Measurements from ENCODE around the gene TIAM2. TPM values are rescaled to one million over a fixed set of nuclear protein-coding genes. Genes with fewer than 3 reads are reported as not detected.

Gene TIAM2
- total and polyA plus RNA-seq, 9 of the 15 experiments (the other 6 are each of a cell fraction or from before 2014, with no cell fraction given) = 0.73 to 6.5 (median 4.3) TPM

GRCh38 chr6:155240905-155241600, 245.9 kb downstream of the TIAM2 start:
- H3K9me1 ChIP-seq (ENCODE audit: control insufficient read depth, insufficient read depth, low read length) = no peaks in the 10 kb centered on the region
- no peaks in the 10 kb centered on the region for H3K9me3 ChIP-seq (replicated peaks; ENCODE audit: control insufficient read depth, insufficient read depth, low read depth, low read length)
- FAIRE-seq = no peak
- POLR2A ChIA-PET = interaction anchor here (0.7 to 3.9 kb wide), 2 partner anchors 10 to 67 kb away, joined by 3 to 20 read pairs; no protein-coding TSS in a partner anchor
- WGBS (ENCODE audit: insufficient coverage, low coverage, missing lambda C conversion rate) = 26% methylated on average over 19 of the region's 19 CpGs
- H3K4me3 ChIP-seq = no peak overlapping the region
- H3K27me3 ChIP-seq (ENCODE audit: control insufficient read depth in 2 of 2, insufficient read depth in 2 of 2, low read length in 2 of 2) = peaks cover 2 to 31% of the 10 kb centered on the region in 2 experiments; a peak in 2 of 5 replicates
- in situ Hi-C loops (cut with MboI) = no loop called here
- no TSS peak for BruUV-seq (replicated peaks)
- H3K9ac ChIP-seq (ENCODE audit: insufficient read depth in 1 of 2, low read depth in 2 of 2, low read length in 2 of 2) = no peak overlapping the region; a peak in 1 of 4 replicates
- no peak; the same call in 2 of the 3 replicates for ATAC-seq
- CTCF ChIA-PET (ENCODE audit: low intra/inter-chr PET ratio) = no interaction called here
- DNase-seq (ENCODE audit: extremely low read depth in 1 of 4, low spot score in 3 of 4) = no peak
- no peaks in the 10 kb centered on the region for H3K79me2 ChIP-seq (ENCODE audit: control insufficient read depth, insufficient read depth, low read length)
- no peak overlapping the region for H2AFZ ChIP-seq (ENCODE audit: low read depth, low read length)
- intact Hi-C loops (cut with micrococcal nuclease) = no loop called here
- no peak overlapping the region for H3K4me2 ChIP-seq (ENCODE audit: insufficient read depth, low read length)
- no peaks in the 10 kb centered on the region for H3K36me3 ChIP-seq (ENCODE audit: control insufficient read depth, insufficient read depth, low read length)
- H3K27ac ChIP-seq (ENCODE audit: extremely low read depth, low read depth, low read length) = no peak overlapping the region
- no peaks in the 10 kb centered on the region for H4K20me1 ChIP-seq (replicated peaks; ENCODE audit: control insufficient read depth, insufficient read depth, low read length)
- no peaks in the 10 kb centered on the region for H3K4me1 ChIP-seq (replicated peaks in 1 of 2; ENCODE audit: control insufficient read depth in 2 of 2, insufficient read depth in 2 of 2, low read length in 2 of 2)
- no peak for TF ChIP-seq POLR2G (IDR thresholded peaks at IDR 0.05; ENCODE audit: low read depth, low read length)
- no peak for TF ChIP-seq ESRRA (IDR thresholded peaks at IDR 0.05; ENCODE audit: borderline replicate concordance, low read depth)
- TF ChIP-seq MTA1 (IDR thresholded peaks at IDR 0.05; ENCODE audit: borderline replicate concordance) = no peak
- no peak for TF ChIP-seq PHB (CRISPR knock-in tag; IDR thresholded peaks at IDR 0.05)
- TF ChIP-seq, protein P1, sequence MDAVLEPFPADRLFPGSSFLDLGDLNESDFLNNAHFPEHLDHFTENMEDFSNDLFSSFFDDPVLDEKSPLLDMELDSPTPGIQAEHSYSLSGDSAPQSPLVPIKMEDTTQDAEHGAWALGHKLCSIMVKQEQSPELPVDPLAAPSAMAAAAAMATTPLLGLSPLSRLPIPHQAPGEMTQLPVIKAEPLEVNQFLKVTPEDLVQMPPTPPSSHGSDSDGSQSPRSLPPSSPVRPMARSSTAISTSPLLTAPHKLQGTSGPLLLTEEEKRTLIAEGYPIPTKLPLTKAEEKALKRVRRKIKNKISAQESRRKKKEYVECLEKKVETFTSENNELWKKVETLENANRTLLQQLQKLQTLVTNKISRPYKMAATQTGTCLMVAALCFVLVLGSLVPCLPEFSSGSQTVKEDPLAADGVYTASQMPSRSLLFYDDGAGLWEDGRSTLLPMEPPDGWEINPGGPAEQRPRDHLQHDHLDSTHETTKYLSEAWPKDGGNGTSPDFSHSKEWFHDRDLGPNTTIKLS (IDR thresholded peaks at IDR 0.05; ENCODE audit: borderline replicate concordance, low read depth) = no peak
- TF ChIP-seq CREB5 (CRISPR knock-in tag; IDR thresholded peaks at IDR 0.05) = no peak
- TF ChIP-seq ZBTB8A (IDR thresholded peaks at IDR 0.05; ENCODE audit: partially characterized antibody) = no peak
- TF ChIP-seq NR2F6 (CRISPR knock-in tag; IDR thresholded peaks at IDR 0.05) = no peak
- TF ChIP-seq, protein P2, sequence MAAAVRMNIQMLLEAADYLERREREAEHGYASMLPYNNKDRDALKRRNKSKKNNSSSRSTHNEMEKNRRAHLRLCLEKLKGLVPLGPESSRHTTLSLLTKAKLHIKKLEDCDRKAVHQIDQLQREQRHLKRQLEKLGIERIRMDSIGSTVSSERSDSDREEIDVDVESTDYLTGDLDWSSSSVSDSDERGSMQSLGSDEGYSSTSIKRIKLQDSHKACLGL (CRISPR knock-in tag; IDR thresholded peaks at IDR 0.05; ENCODE audit: borderline replicate concordance, poor library complexity, severe bottlenecking) = no peak

Data from K562 (cell line).